ENCODE measurements around the gene CNOT2. TPM values are rescaled to one million over a fixed set of nuclear protein-coding genes. Genes with fewer than 3 reads are reported as not detected.

Gene CNOT2
- total and polyA plus RNA-seq, 2 experiments from 2014 or later, result 110 to 152 TPM

- TF ChIP-seq CTCF (conservative IDR thresholded peaks at IDR 0.05; ENCODE audit: low read depth in 2 of 2) (no peak), ZNF331 (CRISPR knock-in tag; IDR thresholded peaks at IDR 0.05; ENCODE audit: low read depth) (no peak), JUNB (IDR thresholded peaks at IDR 0.05; ENCODE audit: unreplicated experiment) (no peak), REST (IDR thresholded peaks at IDR 0.05; ENCODE audit: unreplicated experiment) (no peak), ETS1 (IDR thresholded peaks at IDR 0.05) (no peak)
These were observed 25.7 kb downstream of the CNOT2 start (continued) for GRCh38 chr12:70268972-70269371.

- Histone ChIP-seq H3K27me3 (ENCODE audit: insufficient read depth) (no peaks in the 10 kb centered on the region), H3K9me2 (ENCODE audit: insufficient read depth) (no peaks in the 10 kb centered on the region), H3K27ac (ENCODE audit: low read depth) (no peak overlapping the region), H3K79me2 (replicated peaks; ENCODE audit: insufficient read depth) (peaks cover 100% of the 10 kb centered on the region), H3K4me2 (no peak overlapping the region), H3K36me3 (ENCODE audit: insufficient read depth) (no peaks in the 10 kb centered on the region), H3K4me3 (no peak overlapping the region), H3K4me1 (ENCODE audit: insufficient read depth) (peaks cover 29% of the 10 kb centered on the region), H3F3A (replicated peaks; ENCODE audit: low read depth) (no peaks in the 10 kb centered on the region), H4K20me1 (replicated peaks; ENCODE audit: insufficient read depth) (peaks cover 30% of the 10 kb centered on the region), H2AFZ (no peak overlapping the region)
- DNase-seq (ENCODE audit: low spot score) (no peak), ATAC-seq (no peak)
- Mint-ChIP-seq H3K4me1 (peaks cover 59% of the 10 kb centered on the region), H3K27me3 (ENCODE audit: insufficient read depth, low read depth, poor library complexity) (peaks cover 2% of the 10 kb centered on the region), H3K27ac (no peak overlapping the region), H3K9me3 (no peaks in the 10 kb centered on the region), H3K4me3 (no peak overlapping the region), H3K36me3 (ENCODE audit: low read depth) (no peaks in the 10 kb centered on the region)
- TF ChIP-seq EZH2 (IDR thresholded peaks at IDR 0.05; ENCODE audit: low read depth, unreplicated experiment), result no peak
- TF ChIP-seq CTCF (conservative IDR thresholded peaks at IDR 0.05; ENCODE audit: low read depth in 2 of 2), result no peak
- TF ChIP-seq REST (IDR thresholded peaks at IDR 0.05; ENCODE audit: unreplicated experiment), result no peak
- no peak for TF ChIP-seq ETS1 (IDR thresholded peaks at IDR 0.05)
These were observed 26.9 kb downstream of the CNOT2 start for GRCh38 chr12:70270108-70270507.
